HG03139 (cell line): Measurements from ENCODE around the gene CCDC88C.
"Not testable (repeated sequence)": the region's sequence is repeated elsewhere in the genome, so short reads cannot be mapped to it uniquely, and the experiment has no call there.

Experiments
- ATAC-seq: cut with Tn5 transposase; IDR thresholded peaks from one replicate; pipeline ENCODE4 v1.9.1; 2021; ENCODE audit not compliant: unreplicated experiment

The CCDC88C gene

DNA sequence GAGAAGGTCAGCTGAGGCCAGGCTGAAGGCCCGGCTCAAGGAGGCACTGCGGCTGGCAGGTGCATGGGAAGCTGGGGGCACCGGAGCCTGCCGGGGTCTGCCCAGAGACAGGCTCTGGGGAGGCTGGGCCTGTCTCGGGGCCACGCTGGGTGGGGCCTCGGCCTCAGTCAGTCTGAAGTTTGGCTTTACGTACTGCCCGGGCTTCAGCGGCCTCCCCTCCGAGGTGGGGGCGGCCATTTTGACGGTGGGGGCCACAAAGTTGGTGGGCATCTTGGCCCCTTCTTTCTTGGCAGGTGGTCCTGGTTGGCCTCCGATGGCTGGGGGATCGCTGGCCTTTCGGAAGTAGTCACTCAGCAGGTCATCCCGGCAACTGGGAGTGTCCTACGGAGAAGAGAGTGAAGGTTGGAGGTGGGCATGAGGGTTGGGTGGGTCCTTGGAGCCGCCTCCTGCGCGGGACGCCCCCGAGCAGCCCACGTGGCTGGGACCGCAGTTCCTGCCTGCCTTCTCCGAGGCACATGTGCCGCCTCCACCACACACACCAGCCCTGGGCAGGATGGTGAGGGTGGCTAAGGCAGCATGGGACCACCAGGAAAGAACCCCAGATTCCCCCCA is 144.2 kb downstream of the CCDC88C start:
- ATAC-seq = no peak

DNA sequence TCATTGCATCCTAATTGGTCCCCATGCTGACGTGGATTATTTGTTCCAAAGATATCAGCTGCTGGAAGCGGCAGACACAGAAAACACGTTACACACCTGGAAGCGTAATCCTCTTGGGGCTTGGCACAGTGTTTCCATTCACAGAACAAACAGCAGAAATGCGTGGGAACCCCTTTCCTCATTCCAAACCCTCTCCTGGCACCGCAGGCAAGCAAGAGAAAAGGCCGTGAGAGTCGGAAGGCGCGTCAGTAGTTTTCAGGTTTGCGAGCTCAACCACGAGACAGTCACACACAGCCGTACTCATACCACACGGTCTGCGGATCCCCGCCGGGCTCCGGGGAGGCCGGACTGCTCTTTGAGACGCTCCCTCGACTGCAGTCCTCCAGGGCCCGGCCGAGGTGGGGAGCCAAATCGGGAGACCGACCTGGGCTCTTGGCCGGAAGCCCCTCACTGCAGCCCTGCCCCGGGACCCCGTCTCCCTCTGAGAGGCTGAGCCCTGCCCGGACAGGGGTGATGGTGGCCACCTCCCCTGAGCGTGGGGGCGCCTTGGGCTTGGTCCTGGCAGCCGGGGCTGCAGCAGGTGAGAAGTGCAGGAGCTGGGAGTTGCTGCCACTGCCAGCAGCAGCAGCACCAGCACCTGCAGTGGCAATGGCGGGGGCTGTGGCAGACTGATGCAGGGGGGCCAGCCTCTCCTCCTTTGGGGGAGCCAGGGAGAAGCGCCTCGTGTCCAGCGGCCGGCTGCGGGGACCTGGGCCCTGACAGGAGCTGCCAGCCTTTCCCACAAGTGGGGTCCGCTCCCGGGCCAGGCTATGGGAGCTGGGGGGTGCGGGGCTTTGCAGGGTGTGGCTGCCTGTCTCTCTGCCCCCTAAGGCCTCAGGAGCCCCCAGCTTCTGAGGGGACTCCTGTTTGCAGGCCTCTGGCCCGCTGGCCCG is 145.0 kb downstream of the CCDC88C start:
- ATAC-seq = no peak

DNA sequence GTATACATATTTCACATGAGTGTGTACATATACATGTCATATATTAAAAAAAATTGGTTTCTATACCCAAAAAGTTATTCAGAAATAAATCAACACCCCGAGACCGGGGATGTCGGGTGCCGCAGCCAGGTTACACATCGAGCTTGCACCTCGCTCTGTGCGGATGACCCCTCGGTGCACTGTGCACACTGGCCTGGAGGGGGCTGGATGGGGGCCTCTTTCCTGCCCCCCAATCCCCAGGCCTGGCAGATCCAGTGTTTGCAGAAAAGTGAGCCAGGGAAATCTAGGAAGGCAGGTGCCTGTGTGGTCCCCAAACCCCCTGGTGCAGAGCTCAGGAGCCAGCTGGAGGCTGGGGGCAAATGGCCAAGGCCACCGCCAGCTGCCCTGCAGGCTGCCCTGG is 146.0 kb downstream of the CCDC88C start:
- no peak for ATAC-seq

DNA sequence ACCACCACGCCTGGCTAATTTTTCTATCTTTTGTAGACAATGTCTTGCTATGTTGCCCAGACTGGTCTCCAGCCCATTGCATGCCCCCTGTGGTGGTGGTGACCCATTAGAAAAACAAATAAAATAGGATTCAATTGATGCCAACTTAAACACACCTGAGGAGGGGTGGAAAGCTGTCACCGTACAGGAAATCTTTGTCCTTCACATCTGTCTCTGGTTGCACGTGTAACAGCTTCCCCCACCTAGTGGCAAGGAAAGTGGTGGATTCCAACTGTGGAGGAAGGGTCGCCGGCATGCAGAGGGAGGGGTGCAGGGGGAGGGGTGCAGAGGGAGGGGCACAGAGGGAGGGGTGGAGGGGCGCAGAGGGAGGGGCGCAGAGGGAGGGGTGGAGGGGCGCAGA is 147.0 kb downstream of the CCDC88C start:
- no peak for ATAC-seq

DNA sequence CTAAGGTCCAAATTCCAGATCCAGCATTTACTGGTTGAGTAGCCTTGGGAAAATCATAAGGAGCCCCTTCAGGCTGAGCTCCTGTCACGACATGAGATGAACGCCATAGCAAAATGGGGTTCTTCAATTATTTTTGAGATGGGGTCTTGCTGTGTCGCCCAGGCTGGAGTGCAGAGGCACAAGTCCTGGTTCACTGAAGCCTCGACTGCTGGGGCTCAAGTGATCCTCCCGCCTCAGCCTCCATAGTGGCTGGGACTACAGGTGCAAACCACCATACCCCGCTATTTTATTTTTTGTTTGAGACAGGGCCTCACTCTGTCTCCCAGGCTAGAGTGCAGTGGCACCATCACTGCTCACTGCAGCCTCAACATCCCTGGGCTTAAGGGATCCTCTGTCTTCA is 147.4 kb downstream of the CCDC88C start:
- ATAC-seq = no peak

DNA sequence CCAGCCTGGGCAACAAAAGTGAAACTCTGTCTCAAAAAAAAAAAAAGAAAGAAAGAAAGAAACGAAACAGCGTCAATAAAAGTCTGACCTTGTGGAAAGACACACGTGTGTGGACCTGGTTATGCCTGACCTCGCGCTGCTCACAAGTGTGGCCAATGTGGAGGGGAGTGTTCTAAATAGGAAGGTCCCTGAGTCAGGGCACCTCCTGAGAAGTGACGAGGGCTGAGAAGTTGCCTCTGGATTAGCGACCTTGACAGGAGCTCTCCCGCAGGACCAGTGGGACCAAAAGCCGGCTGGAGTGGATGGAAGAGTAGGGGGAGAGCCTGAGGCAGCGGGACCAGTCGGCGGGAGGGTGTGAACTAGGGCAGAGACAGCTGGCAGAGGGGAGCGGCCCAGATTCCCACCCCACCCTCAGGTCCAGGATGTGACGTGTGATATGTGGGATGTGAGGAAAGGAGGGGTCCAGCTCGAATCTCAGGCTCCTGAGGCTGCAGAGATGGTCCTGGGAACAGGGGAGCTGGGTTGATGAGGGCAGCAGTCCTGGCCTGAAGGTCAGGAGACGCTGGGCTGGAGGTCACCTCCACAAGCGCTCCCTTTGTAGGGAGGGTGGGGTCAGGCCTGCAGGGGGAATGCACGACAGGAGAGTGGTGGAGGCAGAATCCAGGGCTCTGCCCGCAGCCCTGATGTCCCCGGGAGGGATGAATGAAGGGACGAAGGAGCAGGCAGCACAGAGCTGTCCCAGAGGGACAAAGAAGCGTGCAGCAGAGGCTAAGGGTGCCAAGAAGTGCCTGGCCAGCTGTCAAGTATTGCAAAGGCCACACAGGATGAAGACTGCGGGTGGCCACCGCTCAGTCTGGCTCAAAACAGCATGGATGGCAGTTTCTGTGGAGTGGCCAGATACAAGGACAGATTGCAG is 148.3 kb downstream of the CCDC88C start:
- ATAC-seq = no peak

DNA sequence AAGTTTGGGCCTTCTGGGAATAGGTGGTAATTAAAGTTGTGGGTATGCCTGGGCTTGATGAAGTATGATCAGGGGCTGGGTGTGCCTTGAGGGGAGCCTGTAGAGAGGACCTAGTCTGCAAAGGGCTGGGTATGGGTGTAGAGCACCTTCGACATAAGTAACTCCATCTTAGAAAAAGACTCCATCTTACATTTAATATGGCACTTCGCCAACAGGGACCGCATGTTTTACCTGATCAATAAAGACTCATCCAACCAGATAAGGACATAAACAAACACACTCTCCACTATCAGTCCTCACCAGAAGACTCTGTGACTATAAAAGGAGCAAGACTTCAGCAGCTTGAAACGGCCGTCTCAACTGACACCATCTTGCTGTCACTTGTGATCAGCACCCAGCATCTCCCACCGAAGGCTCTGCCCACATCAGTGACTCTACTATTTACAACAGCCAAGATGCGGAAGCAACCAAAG is 149.6 kb downstream of the CCDC88C start:
- ATAC-seq = no peak

DNA sequence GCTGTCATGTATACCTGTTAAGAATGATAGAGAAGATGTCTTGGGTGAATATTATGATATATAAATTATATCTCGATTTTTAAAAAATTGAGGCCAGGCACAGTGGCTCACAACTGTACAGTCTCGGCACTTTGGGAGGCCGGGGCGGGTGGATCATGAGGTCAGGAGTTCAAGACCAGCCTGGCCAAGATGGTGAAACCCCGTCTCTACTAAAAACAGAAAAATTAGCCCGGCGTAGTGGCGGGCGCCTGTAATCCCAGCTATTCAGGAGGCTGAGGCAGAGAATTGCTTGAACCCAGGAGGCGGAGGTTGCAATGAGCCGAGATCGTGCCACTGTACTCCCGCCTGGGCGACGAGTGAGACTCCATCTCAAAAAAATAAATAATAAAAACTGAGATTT is 151.3 kb downstream of the CCDC88C start:
- ATAC-seq = not testable (repeated sequence)

DNA sequence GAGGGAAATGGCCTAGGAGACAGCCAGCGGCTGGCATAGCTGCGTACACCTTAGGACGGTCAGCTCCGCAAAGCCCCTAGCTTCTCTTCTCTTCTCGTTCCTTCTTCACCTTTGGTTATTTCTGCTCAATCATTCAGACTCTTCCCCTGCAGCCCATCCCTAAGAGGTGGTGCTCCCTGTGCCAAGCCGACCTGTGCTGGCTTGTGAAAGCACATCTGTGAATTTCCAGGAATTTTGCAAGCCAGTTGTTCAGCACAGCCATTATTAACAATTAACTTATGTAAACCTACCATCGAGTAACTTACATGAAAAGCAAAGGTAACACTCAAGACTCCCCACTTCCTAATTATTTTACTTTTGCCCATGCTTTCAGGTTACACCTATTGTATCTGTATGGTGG is 152.2 kb downstream of the CCDC88C start:
- no peak for ATAC-seq

DNA sequence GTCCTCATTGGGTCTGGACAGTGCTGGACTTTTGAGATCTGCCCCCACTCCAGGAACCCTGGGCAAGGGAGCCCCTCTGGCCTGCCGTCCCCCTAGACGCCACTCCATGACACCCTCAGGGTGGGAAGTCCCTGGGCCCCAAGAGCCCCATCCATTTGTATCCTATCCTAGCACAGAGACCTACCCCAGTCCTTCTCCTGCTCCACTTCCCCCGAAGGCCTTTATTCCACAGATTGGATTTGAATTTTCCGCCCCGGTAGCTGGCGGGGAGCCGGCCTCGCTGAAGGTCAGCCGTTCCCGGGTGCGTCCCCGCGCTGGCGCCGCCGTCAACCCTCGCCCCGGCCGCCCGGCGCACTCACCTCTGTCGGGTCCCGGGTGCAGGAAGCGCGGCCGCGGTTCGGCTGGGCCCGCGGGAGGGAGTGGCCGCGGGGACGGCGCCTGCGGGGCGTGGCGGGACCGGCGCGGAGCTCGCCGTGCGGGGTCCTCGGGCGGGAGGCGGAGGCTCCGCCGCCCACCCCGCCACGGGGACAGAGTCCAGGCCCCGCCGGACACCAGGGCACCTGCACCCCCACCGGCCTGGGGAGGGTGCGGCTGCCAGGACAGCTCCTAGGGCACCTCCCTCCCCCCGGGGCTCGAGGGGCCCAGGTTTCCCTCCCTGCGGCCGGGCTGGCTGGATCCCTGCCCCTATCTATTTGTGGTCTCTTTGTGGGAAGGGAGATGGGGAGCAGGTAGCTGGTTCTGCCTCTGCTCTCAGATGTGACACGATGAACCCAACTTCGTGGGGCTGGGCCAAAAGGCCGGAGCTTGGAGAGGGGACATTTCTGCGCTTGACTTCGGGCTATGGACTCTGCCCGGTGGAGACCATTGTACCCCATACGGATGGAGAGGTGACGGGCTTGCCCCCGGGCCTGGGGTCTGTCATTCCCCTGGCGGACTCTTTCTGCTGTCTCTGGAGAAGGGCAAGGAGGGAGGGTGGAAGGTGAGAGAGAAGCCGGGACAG is 153.2 kb downstream of the CCDC88C start:
- ATAC-seq = no peak

DNA sequence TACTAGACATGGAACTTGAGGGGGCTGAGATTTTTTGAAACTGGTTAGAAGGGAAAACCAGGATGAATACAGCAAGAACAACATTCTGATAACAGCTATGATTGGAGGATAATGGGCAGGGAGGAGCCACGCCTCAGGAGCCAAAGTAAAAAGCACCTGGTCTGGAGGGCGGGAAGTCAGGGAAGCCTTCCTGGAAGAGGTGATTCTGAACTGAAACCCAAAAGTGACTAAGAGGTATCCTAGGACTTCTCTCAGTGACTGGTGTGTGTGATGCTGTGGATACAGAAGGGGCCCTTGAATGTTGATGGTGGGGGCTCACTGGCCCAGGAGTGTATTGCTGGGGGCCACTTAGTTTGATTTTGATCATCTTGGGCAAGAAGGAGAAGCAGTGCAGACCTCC is 154.3 kb downstream of the CCDC88C start:
- no peak for ATAC-seq

DNA sequence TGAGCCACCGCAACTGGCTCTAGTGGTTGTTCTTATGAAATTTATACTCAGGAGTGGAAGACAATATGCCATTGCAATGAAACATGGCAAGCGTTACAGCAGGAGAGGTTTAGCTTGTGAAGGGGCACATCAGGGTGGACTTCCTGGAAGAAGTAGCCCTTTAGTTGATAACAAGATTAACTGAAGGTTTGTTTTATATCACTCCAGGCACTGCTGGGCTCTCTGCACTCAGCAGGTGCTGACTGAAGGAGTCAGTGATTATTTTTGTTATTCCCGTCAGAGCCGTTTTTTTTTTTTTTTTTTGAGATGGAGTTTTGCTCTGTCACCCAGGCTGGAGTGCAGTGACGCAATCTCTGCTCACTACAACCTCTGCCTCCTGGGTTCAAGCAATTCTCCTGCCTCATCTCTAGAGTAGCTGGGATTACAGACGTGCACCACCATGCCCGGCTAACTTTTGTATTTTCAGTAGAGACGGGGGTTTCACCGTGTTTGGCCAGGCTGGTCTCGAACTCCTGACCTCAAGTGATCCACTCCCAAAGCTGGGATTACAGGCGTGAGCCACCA is 155.6 kb downstream of the CCDC88C start:
- no peak for ATAC-seq

DNA sequence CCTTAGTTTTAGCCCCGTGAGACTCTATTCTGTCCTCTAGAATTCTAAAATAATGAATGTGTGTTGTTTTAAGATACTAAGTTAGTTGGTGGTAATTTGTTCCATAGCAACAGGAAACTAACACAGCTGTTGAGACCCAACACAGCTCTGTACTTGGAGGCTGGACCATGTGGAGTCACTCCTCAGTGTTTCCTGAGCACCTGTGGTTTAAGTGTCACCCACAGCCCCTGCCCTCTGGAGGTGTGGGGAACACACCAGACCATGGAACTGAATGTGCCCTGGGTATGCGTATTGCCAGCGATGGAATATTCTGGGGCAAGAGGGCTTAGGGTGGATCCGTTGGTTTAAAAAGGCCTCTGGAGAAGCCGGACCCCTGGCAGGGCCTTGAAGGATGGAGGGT is 156.5 kb downstream of the CCDC88C start:
- ATAC-seq = no peak

DNA sequence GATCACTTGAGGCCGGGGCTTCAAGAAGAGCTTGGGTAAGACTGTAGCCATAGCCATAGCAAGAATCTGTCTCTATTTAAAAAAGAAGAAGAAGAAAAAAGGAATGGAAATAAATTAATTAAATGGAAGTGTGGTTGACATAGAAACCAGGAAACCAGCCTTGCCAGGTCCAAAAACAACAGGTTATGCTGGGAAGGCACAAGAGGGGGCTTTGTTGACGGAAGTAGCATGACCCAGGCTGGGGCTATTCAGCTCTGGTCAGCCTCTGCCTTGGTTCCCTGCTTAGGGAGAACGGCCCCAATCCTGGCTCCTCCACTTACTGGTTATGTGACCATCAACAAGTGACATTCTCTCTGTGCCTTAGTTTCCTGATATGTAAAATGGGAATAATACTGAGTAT is 158.7 kb downstream of the CCDC88C start:
- ATAC-seq = no peak

DNA sequence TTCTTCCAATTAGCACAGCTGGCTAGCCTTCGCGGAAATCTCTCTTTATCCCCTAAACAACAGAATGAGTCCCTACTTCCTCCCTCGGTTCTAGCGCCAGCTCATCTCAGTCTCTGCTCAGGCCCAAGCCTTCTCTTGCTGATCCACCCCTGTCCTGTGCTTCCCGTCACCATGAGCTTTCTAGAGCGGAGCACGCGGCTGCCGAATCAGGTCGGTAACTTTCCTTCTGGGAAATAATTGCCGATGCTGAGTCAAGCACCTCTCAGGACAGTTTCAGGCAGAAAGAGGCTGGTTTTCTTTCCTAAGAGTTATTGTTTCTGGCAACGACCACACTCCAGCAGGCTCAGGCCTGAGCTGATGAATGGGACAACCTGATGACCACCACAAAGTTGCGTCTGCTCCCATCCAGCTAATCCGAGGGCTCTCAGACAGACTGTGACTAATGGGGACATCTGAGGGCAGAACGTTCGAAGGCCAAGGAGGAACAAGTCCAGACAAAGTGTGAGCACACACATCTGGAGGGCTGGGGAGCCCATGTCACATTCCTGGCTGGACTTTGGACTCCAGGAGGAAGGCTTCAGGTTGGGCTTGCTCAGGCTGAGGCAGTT is 159.5 kb downstream of the CCDC88C start:
- no peak for ATAC-seq

DNA sequence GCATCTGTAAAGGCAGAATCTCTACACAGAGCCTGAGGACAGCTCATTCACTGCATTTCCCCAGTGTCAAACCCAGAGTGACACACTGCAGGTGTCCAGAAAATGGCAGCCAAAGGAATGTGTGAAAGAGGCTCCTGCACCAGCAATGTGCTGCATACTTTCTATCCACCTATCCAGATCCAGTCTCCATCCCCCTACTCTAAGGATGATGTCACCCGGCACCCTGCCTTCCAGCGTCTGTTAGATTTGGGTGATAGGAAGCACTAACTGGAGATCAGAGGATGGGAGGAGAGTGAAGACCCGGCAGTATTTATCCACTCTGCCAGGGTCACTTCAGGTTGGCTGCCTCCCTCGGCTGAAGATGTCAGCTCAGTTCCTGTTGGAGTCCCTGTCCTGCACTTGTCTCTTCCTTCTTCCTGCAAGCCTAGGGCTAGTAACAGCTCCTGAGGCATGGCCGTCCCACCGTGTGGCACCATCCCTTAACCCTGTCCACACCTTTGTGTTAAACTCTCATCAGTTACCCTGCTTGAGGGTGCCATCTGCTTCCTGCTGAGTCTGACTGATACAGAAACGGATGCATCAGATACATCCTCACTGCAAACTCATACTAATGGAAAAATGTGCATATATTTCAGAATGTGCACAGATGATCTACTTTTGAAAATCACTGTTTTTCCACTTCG is 160.2 kb downstream of the CCDC88C start:
- no peak for ATAC-seq

DNA sequence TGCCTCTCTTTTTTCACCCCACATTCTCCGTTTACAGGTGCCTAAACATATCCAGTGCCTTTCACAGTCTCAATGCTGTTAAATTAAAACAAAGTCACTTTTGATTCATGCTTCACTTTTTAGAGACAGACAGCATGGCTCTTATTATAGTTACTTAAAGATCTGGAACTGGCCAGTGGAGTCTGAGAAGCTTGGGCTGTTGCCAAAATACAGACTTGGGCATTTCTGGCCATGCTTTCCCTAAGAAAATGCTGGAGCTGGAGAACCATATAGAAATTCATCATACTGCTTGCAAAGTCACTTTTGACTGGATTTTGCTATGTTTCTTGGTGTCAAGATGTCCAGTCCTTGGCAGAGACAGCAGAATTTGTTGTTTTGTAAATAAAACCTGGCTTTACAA is 161.0 kb downstream of the CCDC88C start:
- ATAC-seq = no peak

DNA sequence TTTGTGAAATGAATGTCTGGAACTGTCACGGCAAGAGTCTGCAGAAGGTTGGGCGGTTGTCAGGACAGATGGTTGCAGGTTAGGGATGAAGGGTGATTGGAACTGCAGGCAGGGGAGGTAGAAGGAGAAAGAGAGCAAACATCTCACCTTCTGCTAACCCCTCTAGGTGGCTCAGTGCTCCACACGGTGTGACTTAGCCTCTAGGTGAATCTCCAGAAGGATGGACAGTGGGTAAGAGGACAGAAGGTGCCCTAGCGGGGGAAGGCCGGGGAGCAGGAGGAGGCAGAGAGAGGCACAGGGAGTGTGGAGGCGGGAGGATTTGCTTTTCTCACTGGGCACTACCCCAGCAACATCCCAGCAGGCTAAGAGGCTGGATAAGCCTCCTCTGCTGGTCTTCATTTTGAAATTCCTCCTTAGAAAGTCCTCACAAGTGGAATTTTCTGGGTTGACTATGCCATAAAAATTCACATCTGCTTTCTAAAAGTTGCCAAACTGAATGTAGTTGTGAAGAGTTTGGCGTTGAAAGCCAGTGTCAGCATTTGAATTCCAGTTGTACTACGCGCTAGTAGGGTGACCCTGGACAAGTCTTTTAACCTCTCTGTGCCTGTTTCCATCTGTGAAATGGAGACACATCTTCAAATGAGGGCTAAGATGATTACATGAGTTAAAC is 162.5 kb downstream of the CCDC88C start:
- ATAC-seq = no peak
